ENCODE measurements around the gene OPCML. TPM values are rescaled to one million over a fixed set of nuclear protein-coding genes. Genes with fewer than 3 reads are reported as not detected.

OPCML gene
- total and polyA plus RNA-seq, 2 of the 13 experiments (the other 11 are each of a cell fraction or from before 2014, with no cell fraction given), result not detected

DNA sequence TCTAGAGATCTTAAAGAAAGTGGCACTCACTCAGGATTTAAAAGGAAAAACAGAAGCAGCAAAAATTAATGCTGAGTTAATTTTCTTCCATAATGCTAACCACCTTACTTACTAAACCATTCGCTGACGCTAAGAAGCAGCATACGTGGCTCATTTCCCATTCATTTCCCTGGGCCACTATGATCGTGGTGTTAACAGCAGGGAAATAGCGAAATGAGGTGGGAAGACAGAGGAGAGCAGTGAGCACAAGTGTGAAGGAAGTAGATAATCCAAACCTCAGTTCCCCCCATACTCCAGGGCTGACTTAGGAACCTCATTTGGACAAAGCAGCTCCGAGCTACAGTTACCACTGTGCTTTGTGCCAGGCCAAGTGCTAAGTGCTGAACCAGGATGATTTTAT lies 723.2 kb downstream of the OPCML start:
- ChIA-PET CTCF (ENCODE audit: low intra/inter-chr PET ratio, low total read pairs) (no interaction called here), POLR2A (no interaction called here)
- no peak for DNase-seq (ENCODE audit: low spot score)
- Histone ChIP-seq H3K27ac (ENCODE audit: extremely low read length, insufficient read depth, low read length) (no peak overlapping the region), H4K20me1 (ENCODE audit: insufficient read depth, low read length) (no peaks in the 10 kb centered on the region), H3K27me3 (ENCODE audit: control insufficient read depth in 1 of 2, insufficient read depth in 2 of 2, low read length in 2 of 2) (no peaks in the 10 kb centered on the region; a peak in 1 of 5 replicates), H2AFZ (ENCODE audit: low read length) (no peak overlapping the region), H3K4me2 (ENCODE audit: low read depth, low read length) (no peak overlapping the region), H3K4me3 (replicated peaks in 1 of 3; ENCODE audit: insufficient read depth in 1 of 3, low read depth in 2 of 3, low read length in 3 of 3) (no peak overlapping the region), H3K79me2 (ENCODE audit: insufficient read depth, low read length) (no peaks in the 10 kb centered on the region), H3K9me3 (ENCODE audit: low read length) (no peaks in the 10 kb centered on the region), H3K36me3 (replicated peaks in 1 of 2; ENCODE audit: control insufficient read depth in 1 of 2, insufficient read depth in 2 of 2, low read length in 2 of 2) (no peaks in the 10 kb centered on the region), H3K9ac (ENCODE audit: insufficient read depth, low read depth, low read length) (no peak overlapping the region), H3K4me1 (ENCODE audit: insufficient read depth, low read length) (no peaks in the 10 kb centered on the region)
- FAIRE-seq, result no peak
- TF ChIP-seq HNF4A (CRISPR knock-in tag; IDR thresholded peaks at IDR 0.05), result no peak
- no peak for TF ChIP-seq MEIS1 (CRISPR knock-in tag; IDR thresholded peaks at IDR 0.05; ENCODE audit: borderline replicate concordance)
- TF ChIP-seq MXD4 (CRISPR knock-in tag; IDR thresholded peaks at IDR 0.05), result no peak
- TF ChIP-seq FOXM1 (CRISPR knock-in tag; IDR thresholded peaks at IDR 0.05), result no peak
- TF ChIP-seq, protein P1, sequence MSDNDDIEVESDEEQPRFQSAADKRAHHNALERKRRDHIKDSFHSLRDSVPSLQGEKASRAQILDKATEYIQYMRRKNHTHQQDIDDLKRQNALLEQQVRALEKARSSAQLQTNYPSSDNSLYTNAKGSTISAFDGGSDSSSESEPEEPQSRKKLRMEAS (IDR thresholded peaks at IDR 0.05), result no peak
- TF ChIP-seq KLF12 (CRISPR knock-in tag; IDR thresholded peaks at IDR 0.05; ENCODE audit: borderline replicate concordance), result no peak
- TF ChIP-seq IRF2 (CRISPR knock-in tag; IDR thresholded peaks at IDR 0.05), result no peak
- TF ChIP-seq ZNF550 (CRISPR knock-in tag; IDR thresholded peaks at IDR 0.05; ENCODE audit: borderline replicate concordance), result no peak
- TF ChIP-seq ZBTB7A (CRISPR knock-in tag; IDR thresholded peaks at IDR 0.05), result no peak
- no peak for TF ChIP-seq FOXK2 (IDR thresholded peaks at IDR 0.05)
- TF ChIP-seq ZNF7 (CRISPR knock-in tag; IDR thresholded peaks at IDR 0.05), result no peak
- no peak for TF ChIP-seq NR2F2 (IDR thresholded peaks at IDR 0.05; ENCODE audit: borderline replicate concordance, low read depth)
- TF ChIP-seq ZSCAN31 (CRISPR knock-in tag; IDR thresholded peaks at IDR 0.05; ENCODE audit: low read depth), result no peak
- no peak for TF ChIP-seq ZFX (CRISPR knock-in tag; IDR thresholded peaks at IDR 0.05; ENCODE audit: low read depth)
- TF ChIP-seq, protein P2, sequence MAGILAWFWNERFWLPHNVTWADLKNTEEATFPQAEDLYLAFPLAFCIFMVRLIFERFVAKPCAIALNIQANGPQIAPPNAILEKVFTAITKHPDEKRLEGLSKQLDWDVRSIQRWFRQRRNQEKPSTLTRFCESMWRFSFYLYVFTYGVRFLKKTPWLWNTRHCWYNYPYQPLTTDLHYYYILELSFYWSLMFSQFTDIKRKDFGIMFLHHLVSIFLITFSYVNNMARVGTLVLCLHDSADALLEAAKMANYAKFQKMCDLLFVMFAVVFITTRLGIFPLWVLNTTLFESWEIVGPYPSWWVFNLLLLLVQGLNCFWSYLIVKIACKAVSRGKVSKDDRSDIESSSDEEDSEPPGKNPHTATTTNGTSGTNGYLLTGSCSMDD (CRISPR knock-in tag; IDR thresholded peaks at IDR 0.05), result no peak
- no peak for TF ChIP-seq YEATS2 (CRISPR knock-in tag; IDR thresholded peaks at IDR 0.05; ENCODE audit: borderline replicate concordance)
- BruUV-seq (replicated peaks), result no TSS peak
- intact Hi-C loops (cut with micrococcal nuclease; ENCODE audit: unreplicated experiment) (no loop called here), in situ Hi-C loops (cut with HindIII; ENCODE audit: extremely low pct_ligation_motif_present, low pct_unique_long_range_greater_than_20kb) (no loop called here)
- 42% methylated on average over 6 of the region's 6 CpGs for WGBS (ENCODE audit: low lambda C conversion rate)
- ATAC-seq, result no peak

Measured in HepG2 (cell line).